GM12878 (cell line): ENCODE data around the gene POU3F2.

ENCODE experiments used
- ASH2L ChIP-seq: fragments of 300-600, 200-600 bp; sonication (generic); IDR thresholded peaks from 2 replicates; pipeline ENCODE4 v1.6.1; 2017; ENCODE audit warnings: low read depth, mild to moderate bottlenecking, borderline replicate concordance
- BRCA1 ChIP-seq: IDR thresholded peaks from 2 replicates; pipeline ENCODE4 v1.6.1; 2011; ENCODE audit warnings: low read depth, low read length, improper control_type of control experiment
- E2F8 ChIP-seq: fragments of 450-650 bp; IDR thresholded peaks from 2 replicates; pipeline ENCODE4 v1.6.1; 2018; ENCODE audit warnings: mild to moderate bottlenecking, low read depth, moderate library complexity; ENCODE audit not compliant: partially characterized antibody
- EED ChIP-seq: sonication (generic); IDR thresholded peaks from 2 replicates; pipeline ENCODE4 v1.6.1; 2016; ENCODE audit warnings: antibody characterized with exemption, low read depth
- EZH2 ChIP-seq: IDR thresholded peaks from 2 replicates; pipeline ENCODE4 v1.6.1; 2012; ENCODE audit warnings: low read depth, mild to moderate bottlenecking, control low read depth, inconsistent platforms, low read length, borderline replicate concordance; ENCODE audit not compliant: control insufficient read depth
- MEF2A ChIP-seq: IDR thresholded peaks from 2 replicates; pipeline ENCODE4 v1.6.1; 2011; ENCODE audit warnings: low read depth, mild to moderate bottlenecking, low read length, moderate library complexity; ENCODE audit not compliant: insufficient read depth
- SIN3A ChIP-seq: IDR thresholded peaks from 2 replicates; pipeline ENCODE4 v1.6.1; 2012; ENCODE audit warnings: low read depth, low read length, improper control_type of control experiment
- SREBF2 ChIP-seq: IDR thresholded peaks from 2 replicates; pipeline ENCODE4 v1.6.1; 2012; ENCODE audit warnings: mild to moderate bottlenecking, low read length
- TF ChIP-seq, protein P1 (sequence below), 3 experiments: IDR thresholded peaks in 2 of 3; conservative IDR thresholded peaks in 1 of 3; 2 replicates each; pipeline ENCODE4 v1.5.1; 2011; ENCODE audit warnings: low read depth in 3 of 3, low read length in 3 of 3, mild to moderate bottlenecking in 3 of 3, control low read depth in 2 of 3, moderate library complexity in 2 of 3, inconsistent platforms in 1 of 3, mixed read lengths in 1 of 3; ENCODE audit not compliant: control insufficient read depth in 2 of 3, insufficient read depth in 1 of 3; ENCODE audit errors: extremely low read depth in 1 of 3

DNA sequence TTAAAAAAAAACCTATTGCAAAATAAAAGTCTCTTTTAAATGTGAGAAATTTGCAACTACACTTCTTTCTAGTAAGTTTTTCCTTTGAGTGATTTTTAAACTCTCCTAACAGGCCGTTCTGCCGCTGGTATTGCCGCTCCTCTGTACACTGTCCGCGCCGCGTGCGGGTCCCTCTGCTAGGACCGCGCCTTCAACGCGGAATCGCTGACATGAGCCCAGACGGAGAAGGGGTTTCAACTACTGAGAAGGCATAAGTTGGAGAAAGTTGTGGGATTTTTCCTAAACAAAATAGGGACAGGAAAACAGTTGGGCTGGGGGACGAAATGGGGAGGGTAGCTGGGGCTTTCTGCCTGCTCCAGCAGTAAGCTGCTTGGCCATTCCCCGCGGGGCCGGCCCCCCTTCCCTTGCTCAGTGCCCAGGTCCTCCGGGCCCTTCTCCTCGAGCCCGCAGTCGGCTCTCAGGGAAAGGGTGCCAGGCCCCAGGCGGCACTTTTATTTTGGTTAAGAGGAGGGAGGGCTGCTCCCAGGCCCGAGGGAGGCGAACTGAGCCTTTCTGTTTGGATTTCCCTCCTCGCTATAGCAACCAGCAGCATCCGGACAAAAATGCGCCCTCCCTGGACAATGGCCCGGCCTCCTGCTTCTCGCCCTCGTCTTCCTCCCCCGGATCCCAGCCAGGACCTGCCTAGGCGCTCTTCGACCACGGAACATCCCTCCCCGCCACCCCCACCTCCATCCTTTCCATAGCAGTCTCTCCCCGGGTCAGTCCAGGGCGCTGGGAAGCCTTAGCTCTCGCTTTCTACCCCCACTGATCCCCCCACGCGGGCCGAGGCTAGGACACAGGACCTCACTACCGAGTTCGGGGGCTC is 6.8 kb upstream of the POU3F2 start:
- TF ChIP-seq EZH2, result no peak
- TF ChIP-seq BRCA1, result no peak
- no peak for TF ChIP-seq ASH2L
- TF ChIP-seq, protein P1, sequence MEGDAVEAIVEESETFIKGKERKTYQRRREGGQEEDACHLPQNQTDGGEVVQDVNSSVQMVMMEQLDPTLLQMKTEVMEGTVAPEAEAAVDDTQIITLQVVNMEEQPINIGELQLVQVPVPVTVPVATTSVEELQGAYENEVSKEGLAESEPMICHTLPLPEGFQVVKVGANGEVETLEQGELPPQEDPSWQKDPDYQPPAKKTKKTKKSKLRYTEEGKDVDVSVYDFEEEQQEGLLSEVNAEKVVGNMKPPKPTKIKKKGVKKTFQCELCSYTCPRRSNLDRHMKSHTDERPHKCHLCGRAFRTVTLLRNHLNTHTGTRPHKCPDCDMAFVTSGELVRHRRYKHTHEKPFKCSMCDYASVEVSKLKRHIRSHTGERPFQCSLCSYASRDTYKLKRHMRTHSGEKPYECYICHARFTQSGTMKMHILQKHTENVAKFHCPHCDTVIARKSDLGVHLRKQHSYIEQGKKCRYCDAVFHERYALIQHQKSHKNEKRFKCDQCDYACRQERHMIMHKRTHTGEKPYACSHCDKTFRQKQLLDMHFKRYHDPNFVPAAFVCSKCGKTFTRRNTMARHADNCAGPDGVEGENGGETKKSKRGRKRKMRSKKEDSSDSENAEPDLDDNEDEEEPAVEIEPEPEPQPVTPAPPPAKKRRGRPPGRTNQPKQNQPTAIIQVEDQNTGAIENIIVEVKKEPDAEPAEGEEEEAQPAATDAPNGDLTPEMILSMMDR (IDR thresholded peaks at IDR 0.05 in 2 of 3, conservative IDR thresholded peaks at IDR 0.05 in 1 of 3; ENCODE audit: control insufficient read depth in 2 of 3, extremely low read depth in 1 of 3, insufficient read depth in 1 of 3, low read depth in 3 of 3, low read length in 3 of 3), result no peak
- no peak for TF ChIP-seq E2F8
- TF ChIP-seq EED, result no peak
- no peak for TF ChIP-seq MEF2A
- TF ChIP-seq SREBF2, result no peak
- TF ChIP-seq SIN3A, result no peak
